GM19043 (cell line): ENCODE measurements around the gene KPNB1.

Source experiments
- ATAC-seq: cut with Tn5 transposase; IDR thresholded peaks from one replicate; pipeline ENCODE4 v1.9.1; 2021; ENCODE audit warnings: low read depth; ENCODE audit not compliant: unreplicated experiment

The KPNB1 gene

DNA sequence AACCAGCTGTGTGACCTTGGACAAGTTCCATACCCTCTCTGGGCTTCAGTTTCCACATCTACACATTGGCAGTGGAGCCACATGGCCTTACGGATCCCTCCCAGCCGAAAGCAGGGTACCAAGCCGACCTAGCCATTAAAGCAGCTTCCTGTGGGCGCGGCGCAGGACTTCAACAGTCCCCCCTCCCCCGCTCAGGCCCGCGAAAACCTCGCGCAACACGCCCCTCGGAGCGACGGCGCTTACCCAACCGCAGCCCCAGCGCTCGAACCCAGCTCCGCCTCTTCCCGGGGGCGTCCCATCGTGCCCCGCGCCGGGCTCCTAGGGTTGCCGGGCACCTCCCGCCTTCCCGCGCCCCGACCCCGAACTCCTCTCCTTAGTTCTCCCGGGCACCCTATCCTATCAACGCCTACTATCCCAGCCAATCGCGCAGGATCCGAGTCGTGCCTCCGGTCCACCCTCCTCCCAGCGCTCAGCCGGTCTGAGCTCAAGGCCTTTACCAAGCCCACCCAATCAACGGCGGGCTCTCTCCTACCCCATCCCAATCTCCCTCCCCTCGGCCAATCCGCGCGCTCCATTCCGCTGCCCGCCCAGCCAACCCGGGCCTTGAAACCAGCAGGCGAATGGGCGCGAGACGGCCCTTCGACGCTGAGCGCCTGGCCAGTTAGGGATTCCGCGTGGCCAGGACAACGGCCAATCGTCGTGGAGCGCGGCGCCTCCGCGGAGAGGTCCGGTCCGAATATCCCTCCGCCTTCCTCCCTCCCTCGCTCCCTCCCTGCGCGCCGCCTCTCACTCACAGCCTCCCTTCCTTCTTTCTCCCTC lies at the start of gene KPNB1:
KPNB1 (plus strand) TSS at position 767 of the 819 bp plus-strand sequence. CDS start 326 bp downstream, outside the sequence.
- peak; percentile 81 for ATAC-seq

DNA sequence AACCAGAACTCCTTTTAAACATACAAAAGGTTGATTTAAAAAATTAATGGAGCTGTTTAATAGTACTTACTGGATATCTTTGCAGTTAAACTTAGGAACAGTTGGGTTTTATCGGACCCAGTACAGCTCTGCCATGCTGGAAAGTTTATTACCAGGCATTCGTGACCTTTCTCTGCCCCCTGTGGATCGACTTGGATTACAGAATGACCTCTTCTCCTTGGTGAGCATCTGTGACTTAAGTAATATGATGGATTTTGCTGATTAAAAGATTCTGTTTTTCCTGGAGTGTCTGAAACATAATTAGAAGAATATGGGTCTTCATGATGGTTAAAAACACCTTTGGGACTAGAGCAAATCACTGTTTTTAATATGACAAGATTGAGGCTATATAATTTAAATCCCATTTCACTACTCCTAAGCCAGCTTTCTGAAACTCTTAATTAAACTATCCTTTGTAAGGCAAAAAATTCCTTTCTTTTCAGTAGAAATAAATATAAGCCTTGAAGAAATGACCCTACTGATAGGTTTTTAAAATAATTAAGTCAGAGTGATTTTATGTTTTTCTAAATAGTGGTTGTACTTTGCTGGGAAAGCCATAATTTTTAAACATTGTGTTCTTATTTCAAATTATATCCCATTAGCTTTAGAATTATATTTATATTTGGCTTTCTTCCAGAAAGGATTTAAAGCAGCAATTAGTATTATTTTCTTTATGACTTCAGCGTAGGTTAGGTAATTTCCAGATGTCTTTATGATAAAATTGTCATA lies 45.7 kb upstream of the KPNB1 start:
- no peak for ATAC-seq

DNA sequence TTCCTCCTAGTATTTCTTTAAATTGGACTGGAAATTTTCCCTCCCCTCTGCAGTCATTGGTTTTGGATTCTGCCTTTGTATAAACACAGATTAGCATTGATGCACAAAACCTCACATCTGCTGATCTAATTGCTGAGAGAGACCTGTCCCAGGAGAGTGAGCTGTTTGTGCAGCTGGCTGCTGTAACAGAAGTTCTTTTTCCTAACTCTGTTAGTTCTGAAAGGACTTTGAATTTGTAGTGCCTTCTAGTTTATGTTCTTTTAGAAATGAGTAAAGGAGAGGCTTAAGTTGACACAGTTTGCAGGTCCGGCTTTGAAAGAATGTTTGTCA lies 45.2 kb upstream of the KPNB1 start:
- ATAC-seq: no peak

DNA sequence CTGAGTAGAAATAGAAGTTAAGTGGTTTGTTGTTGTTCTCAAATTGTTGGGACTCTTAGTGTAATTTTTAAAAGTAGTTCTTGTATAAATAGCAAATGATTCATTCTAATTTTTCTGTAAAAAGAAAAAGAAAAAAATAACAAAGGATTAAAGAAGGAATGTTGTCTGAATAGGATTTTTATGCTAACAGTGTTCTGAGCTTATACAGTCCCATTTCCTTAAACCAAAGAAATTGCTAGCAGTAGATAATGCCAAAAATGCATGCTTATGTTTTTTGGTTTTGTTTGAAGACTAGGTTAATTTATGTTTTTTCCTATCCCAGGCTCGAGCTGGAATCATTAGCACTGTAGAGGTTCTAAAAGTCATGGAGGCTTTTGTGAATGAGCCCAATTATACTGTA lies 44.7 kb upstream of the KPNB1 start:
- no peak for ATAC-seq

DNA sequence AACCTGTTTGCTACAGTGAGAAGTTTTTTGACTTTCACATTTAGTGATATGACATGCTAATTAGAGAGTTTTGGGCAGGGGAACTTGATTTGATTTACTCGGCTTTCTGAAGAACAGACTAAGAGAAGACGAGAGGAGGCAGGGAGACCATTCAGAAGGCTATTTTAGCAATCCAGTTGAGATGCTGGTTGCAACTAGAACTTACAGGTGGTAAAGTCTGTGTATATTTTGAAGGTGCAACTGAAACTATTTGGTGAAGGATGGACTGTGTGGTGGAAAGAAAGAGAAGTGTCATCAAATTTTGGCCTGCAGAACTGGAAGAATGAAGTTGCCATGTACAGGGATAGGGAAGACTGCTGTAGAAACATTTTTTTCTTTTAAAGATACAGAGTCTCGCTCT lies 42.2 kb upstream of the KPNB1 start:
- ATAC-seq: no peak

DNA sequence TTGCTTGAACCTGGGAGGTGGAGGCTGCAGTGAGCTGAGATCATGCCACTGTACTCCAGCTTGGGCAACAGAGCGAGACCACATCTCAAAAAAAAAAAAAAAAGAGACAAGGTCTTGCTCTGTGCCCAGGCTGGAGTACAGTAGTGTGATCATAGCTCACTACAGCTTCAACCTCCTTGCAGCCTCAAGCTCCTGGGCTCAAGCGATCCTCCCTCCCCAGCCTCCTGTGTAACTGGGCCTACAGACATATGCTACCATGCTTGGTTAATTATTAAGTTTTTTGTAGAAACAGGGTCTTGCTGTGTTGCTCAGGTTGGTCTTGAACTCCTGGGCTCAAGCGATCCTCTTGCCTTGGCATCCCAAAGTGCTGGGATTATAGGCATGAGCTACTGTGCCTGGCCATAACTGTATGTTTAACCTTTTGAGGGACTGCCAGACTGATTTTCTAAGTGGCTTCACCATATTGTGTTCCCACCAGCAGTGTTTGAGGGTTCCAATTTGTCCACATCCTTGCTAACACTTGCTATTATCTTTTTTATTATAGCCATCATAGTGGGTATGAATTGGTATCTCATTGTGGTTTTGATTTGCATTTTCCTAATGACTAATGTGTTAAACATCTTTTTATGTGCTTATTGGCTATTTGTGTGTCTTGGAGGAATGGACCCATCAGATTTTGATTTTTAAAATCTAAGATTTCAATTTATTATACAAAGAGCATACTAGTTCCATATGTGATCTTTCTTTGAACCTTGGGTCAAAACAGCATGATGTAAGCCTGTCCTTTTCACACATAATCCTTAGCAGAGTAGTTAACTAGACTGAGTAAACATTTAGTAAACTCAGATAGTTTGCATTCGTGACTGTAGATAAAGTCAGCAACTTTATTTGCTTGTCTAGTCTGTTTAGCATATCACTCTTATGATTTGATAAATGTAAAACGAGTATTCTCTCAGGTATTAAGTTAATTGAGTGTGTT lies 38.1 kb upstream of the KPNB1 start:
- ATAC-seq: no peak

DNA sequence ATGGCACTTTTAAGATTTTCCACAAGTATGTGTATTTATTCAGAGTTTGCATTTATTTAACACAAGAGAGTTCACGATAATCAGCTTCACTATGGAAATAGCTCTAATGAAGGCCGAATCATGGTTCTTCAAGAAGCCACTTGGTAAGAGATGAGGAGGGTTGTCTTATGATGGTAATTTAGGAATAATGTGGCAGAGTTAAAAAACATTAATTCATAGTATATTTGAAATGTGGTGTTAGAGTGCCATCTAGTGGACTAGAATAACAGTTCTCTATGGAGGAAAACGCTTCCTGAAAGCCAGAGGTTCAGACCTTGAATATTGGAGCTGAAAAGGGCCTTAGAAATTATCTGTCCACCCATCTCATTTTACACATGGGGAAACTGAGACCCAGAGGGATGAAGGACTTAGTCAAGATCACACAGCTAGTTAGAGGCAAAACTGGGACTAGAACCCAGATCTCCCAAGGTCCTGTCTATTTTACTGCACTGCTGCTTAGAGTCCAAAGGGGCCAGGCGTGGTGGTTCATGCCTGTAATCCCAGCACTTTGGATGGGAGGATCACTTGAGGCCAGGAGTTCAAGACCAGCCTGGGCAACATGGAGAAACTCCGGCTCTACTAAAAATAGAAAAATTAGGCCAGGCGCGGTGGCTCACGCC lies 33.8 kb upstream of the KPNB1 start:
- no peak for ATAC-seq

DNA sequence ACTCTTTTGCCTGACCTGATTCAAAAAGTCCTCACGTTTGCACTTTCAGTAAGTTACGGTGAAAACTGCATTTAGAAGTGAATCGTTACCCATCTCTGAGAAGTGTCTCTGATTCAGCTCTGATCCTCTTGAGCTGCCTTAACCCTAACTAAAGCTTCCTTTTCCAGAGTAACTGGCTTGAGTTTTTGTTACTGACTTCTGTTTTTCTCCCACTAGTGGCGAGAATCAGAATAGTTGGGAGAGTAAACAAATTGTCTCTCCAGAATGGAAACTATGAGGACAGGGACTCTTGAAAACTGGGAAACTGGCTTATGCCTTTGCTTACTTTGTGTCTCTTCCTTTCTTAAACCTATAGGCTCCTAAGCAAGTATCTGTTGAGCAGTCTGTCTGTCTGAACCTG lies 31.3 kb upstream of the KPNB1 start:
- no peak for ATAC-seq

DNA sequence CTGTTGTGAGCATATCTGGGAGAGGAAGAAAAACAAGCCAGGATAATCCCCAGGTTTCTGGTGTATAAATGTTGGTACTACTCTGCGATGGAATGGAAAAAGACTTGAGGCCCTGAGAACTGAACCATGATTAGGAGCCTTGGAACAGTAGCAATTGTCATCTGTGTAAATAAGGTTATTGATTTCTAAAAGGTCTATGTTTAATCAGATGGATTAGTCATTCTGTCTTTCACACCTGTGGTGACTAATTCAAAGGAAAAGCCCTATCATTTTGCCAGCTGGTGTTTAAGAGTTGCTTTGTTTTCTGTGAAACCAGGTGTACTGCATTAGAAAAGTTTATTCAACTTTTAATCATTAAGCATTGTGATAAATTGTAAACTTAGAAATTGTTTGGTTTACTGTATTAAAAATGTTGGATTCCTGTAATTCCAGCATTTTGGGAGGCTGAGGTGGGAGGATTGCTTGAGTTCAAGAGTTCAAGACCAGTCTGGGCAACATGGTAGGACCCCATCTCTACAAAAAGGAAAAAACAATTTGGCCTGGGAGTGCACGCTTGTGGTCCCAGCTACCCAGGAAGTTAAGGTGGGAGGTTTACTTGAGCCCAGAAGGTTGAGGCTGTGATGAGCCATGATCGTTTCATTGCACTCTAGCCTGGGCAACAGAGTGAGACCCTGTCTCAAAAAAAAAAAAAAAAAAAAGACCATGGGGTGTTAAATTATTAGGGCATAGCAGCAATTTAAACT lies 29.0 kb upstream of the KPNB1 start:
- no peak for ATAC-seq

DNA sequence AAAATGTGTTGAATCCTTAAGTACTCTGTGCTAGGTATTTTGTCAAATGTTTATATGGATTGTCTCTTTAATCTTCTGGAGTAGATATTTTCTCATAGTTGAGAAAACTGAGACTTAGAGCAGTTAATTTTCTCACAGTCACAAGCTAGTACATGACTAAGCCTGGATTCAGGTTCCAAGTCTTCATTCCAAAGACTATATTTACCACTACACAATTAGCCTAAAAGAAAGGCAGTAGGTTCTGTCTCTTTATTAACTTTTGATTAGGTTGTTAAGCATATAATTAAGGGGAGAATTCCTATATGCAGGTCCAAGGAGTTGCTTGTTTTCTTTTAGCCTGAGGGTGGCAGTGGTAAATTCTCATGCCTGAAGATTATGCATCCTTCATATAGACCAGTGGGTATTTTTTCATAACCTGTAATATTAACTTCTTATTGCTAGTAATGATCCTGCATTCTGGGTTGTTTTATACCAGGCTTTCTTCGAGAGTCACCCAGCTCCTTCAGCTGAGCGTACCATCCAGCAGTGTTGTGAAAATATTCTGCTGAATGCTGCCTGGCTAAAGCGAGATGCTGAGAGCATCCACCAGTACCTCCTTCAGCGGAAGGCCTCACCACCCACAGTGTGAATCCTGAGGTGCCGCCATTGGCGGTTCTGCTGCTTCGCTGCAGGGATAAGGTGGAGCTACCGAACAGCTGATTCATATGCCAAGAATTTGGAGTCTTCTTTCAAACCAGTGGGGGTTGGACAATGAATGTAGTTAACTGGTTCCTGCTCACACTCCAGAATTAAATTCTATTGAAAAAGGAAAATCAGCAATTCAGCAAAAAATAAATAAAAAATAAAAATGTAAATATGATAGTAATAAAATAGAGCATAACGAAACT lies 28.2 kb upstream of the KPNB1 start:
- ATAC-seq: no peak

DNA sequence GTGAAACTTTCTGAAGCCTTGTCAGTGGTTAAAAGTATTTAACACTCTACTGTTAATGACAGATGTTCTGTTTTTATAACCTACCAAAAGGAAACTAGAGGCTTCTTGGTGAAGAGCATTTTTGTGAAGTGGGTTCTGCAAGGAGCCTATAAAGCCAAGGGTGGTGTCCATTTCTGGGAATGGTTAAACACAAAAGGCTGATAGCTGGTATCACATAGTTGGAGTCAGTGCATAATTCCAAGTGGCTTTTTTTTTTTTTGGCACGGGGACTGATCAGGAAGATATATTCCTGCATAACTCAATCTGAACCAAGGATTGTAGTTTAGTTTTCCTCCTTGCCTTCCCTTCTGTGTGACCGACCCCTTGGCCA lies 27.6 kb upstream of the KPNB1 start:
- no peak for ATAC-seq

DNA sequence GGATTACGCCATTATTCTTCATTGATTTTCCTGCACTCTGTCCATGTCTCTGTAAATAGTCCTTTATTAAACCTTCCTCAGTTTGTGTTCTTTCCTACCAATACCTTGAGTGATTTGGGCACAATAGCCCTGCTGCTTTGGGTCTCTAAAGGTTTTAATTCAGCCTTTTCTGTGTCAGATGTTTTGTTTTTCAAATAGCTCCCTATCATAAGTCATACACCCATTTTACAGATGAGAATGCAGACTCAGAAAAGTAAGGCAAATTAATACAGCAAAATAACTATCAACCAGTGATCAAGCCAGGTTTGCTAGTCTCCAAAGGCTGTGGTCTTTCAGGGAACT lies 25.0 kb upstream of the KPNB1 start:
- no peak for ATAC-seq

DNA sequence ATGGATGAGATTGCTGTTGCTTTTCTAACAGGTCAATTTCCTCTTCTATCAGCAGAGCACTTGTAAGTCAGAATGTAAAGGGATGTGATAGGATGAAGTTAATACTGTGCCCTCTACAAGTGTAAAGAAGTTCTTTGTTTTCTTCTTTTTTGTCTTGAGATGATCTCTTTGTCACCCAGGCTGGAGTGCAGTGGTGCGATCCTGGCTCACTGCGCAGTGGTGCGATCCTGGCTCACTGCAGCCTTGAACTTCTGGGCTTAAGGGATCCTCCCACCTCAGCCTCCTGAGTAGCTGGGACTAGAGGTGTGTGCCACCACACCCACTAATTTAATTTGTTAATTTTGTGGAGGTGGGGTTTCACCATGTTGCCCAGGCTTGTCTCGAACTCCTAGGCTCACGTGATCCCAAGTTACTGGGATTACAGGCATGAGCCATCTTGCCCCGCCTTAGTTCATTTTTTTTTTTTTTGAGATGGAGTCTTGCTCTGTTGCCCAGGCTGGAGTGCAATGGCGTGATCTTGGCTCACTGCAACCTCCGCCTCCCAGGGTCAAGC lies 21.6 kb upstream of the KPNB1 start:
- no peak for ATAC-seq

DNA sequence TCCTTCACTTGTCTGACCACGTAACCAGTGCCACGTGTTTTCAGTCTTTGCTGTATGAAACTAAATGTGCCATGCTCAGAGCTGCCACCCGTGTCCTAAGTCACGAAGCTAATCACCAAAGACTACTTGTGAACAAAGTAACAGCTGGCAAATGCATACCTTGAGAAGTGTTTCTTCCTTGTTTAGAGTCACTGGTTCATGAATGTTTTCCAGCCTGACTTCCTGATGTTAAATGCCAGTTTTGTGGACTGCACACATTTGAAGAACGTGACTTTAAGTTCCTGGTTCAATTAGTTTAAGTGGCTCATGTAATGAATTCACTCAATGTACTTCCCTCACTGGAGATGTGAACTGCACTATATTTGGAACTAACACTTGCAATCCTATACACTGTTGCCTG lies 19.9 kb upstream of the KPNB1 start:
- ATAC-seq: no peak

DNA sequence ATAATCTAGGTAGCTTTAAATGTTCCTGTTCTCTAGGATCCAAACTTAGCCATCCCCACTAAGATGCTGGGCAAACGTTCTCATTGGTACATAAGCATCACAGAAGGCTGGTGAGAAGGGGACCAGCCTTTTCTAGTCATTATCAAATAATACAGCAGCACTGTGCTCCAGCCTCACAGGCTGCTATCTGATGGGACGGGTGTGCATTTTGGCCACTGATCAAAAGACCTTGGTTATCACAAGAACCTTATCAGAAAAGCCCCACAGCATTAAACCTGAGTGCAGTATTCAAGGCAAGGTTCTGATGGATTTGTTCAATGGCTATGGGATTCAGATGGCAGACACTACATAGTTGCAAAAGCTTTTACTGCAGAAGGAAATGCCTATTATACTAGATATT lies 19.1 kb upstream of the KPNB1 start:
- no peak for ATAC-seq

DNA sequence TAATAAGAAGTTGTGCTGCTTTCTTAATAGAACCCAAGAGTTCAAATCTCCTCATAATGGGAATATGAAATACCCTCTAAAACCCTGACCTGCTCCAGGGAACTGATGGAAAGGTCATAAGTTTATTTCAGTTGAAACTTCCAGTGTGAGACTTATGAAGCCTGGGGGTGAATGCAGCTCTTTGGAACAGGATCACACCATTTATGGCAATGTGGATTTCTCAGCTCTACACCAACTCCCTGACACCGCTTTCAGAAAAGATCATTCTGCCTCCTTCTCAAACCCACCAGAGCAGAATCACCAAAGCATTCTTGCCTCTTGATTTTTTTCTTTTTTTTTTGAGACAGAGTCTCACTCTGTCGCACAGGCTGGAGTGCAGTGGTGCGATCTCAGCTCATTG lies 16.7 kb upstream of the KPNB1 start:
- ATAC-seq: no peak

DNA sequence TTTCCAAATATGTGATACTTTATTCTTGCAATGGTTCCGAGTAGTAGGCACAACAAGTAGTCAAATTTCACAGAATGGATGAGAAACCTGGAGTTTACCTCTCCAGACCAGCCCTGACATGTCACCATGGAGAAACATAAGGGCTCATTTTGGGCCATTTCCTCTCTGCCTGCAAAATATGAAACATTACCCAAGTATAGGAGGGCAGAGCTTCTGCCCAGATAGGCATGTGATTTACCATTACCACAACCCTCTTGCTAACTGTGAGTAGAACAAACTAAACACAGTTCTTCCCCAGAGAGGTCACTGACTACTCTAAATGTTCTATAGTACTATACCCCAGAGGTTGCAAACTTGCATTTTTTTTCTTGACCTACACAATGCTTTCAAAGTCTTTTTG lies 15.7 kb upstream of the KPNB1 start:
- ATAC-seq: no peak

DNA sequence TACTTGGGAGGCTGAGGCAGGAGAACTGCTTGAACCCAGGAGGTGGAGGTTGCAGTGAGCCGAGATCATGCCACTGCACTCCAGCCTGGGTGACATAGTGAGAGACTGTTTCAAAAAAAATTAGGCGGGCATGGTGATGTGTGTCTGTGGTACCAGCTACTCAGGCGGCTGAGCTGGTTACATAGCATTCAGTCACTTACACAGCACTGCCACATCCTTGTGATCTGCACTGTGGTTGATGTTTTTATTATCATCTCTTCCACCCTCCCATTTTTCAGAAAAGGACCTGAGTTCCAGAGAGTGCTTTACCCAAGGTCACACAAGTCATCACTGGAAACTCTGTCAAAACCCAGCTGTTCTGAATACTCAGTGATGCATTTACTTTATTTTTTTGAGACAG lies 14.8 kb upstream of the KPNB1 start:
- no peak for ATAC-seq

DNA sequence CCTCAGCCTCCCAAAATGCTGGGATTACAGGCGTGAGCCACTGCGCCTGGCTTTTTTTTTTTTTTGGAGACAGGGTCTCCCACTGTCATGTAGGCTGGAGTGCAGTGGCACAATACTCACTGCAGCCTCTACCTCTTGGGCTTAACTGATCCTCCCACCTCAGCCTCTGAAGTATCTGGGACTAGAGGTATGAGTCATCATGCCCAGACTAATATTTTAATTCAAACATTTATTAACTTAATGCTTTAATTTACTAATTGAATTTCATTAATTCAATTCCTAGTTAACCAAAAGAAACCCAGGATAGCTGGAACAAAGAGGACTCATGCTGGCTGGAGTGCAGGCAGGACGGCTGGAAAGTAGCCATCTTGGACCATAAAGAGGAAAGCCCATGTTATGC lies 14.0 kb upstream of the KPNB1 start:
- no peak for ATAC-seq
